ENCODE results near the gene SLC41A2.

Gene SLC41A2

DNA sequence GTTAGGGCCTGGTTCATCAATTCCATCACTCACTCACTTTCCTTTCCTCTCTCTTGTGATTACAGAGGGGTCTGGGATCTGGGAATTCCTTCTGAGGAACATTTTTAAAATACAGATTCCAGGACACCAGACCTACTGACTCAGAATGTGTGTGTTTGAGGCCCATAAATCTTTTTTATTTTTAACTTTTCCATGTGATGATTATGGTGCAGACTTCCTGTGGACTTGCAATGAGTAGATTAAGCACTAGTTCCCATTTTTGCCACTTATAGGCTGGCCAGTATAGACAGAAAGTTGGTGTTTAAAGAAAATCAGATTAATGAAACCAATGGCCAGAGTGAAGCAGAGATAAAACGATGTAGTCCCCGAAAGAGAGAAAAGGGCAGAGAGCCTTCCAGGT lies 28.1 kb downstream of the SLC41A2 start:
- Mint-ChIP-seq H3K27me3 (no peaks in the 10 kb centered on the region), H3K36me3 (ENCODE audit: low read depth) (no peaks in the 10 kb centered on the region), H3K4me1 (peaks cover 25% of the 10 kb centered on the region), H3K4me3 (peak overlapping the region; percentile 0), H3K9me3 (no peaks in the 10 kb centered on the region), H3K27ac (peak overlapping the region; percentile 21)
- ATAC-seq (no peak), DNase-seq (no peak)

DNA sequence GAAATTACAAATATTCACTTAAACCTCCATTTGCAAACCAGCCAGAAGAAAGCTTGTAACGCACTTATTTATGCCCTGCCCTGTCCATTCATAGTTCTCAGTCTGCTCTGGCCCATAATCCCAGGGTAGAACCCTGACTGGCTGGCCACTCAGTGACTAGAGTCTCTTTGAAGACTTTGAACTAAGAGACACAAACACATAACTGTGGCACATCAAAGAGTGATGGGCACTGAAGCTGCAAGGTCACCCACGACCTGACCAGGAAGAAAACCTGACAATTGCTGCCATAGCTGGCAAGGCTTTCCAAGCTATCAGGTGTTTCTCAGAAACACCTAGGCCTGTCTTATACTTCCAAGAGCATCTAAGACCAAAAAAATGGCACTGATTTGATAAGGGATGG lies 28.7 kb downstream of the SLC41A2 start:
- DNase-seq (no peak), ATAC-seq (no peak)
- H3K9me3 Mint-ChIP-seq: no peaks in the 10 kb centered on the region
- H3K4me1 Mint-ChIP-seq: peaks cover 25% of the 10 kb centered on the region
- no peak overlapping the region for H3K4me3 Mint-ChIP-seq
- no peaks in the 10 kb centered on the region for H3K27me3 Mint-ChIP-seq
- H3K36me3 Mint-ChIP-seq (ENCODE audit: low read depth): no peaks in the 10 kb centered on the region
- H3K27ac Mint-ChIP-seq: peak overlapping the region; percentile 21

DNA sequence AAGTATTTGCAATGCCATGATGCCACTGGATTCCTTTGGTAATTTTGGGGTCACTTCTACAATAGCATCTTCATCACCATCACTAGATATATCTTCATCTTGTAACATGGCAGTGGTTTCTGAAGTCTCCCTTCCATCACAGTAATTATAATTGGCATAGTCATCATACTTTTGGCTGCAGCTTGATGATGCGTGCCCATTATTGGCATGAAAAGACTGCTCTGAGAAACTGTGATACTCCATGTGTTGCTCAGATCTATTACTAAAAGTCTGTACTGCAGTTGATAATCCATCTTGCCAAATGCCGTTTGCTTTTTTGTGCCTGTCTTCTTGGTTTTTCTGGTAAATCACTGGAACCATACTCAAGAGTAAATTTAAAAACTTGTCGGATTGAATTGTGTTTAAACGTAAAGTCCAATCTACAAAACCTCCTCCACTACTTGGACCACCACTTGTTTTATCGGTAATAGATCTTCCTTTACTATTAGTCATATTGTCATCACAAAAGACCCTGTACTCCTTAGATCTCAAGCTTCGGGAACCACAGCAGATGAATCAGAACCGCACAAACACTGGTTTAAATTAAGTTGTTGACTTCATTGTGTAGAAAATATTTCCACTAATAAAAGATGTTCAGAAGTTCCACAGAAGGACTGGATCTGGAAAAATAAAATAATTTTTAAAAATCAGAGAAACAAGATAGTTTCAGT lies 29.9 kb downstream of the SLC41A2 start:
- DNase-seq: no peak
- ATAC-seq: no peak
- Mint-ChIP-seq H3K27ac (no peak overlapping the region), H3K4me3 (no peak overlapping the region), H3K9me3 (no peaks in the 10 kb centered on the region), H3K4me1 (peaks cover 25% of the 10 kb centered on the region), H3K36me3 (ENCODE audit: low read depth) (no peaks in the 10 kb centered on the region), H3K27me3 (peaks cover 2% of the 10 kb centered on the region)

DNA sequence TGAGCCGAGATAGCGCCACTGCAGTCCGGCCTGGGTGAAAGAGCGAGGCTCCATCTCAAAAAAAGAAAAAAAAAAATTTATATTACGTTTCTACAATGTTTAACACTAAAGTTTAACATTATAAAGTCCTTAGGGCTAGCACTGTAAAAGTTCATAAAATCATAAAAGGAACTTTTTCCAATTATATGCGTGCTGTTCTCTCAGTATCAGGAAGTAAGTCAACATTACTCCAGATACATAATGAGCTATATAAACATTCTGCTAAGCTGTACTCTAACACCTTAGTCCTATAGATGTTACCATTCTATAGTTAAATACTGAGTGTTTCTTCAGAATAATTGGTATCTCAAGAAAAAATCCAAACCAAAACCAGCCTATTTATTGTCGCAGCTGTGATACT lies 32.6 kb downstream of the SLC41A2 start:
- H3K27me3 Mint-ChIP-seq: peaks cover 4% of the 10 kb centered on the region
- ATAC-seq: no peak
- no peak overlapping the region for H3K27ac Mint-ChIP-seq
- peaks cover 3% of the 10 kb centered on the region for H3K36me3 Mint-ChIP-seq (ENCODE audit: low read depth)
- peaks cover 20% of the 10 kb centered on the region for H3K9me3 Mint-ChIP-seq
- DNase-seq: no peak
- no peak overlapping the region for H3K4me3 Mint-ChIP-seq
- peaks cover 13% of the 10 kb centered on the region for H3K4me1 Mint-ChIP-seq

DNA sequence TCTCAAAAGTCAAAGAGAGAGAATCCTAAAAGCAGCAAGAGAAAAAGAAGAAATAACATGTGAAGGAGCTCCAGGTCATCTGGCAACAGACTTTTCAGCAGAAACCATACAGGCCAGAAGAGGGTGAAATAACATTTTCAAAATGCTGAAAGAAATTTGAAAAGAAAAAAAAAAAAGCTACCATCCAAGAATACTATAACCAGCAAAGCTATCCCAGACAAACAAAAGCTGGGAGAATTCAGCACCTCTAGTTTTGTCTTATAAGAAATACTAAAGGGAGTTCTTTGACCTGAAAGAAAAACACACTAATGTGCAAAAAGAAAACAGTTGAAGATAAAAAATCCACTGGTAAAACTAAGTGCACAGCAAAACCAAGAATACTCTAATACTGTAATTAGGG lies 36.8 kb downstream of the SLC41A2 start:
- Mint-ChIP-seq H3K27me3 (peaks cover 4% of the 10 kb centered on the region), H3K9me3 (peaks cover 27% of the 10 kb centered on the region), H3K27ac (no peak overlapping the region), H3K4me3 (no peak overlapping the region), H3K4me1 (no peaks in the 10 kb centered on the region), H3K36me3 (ENCODE audit: low read depth) (peaks cover 3% of the 10 kb centered on the region)
- no peak for ATAC-seq
- DNase-seq: no peak

DNA sequence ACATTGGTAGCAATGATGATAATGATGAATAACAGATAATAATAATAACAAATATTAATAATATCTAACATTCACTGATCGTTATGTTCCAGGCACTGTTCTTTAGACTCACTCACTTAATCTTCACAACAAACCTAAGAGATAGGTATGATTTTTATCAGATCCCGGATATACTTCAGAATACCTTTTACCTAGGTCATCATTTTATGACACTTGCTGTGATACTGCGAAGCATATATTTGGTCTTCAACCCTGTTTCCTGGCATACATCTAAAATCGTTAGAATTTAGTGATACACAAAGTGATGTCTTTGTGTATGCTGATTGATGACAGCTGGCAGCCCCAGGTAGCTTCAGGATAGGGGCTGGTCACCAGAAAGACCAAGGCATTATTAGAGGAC lies 46.1 kb downstream of the SLC41A2 start:
- Mint-ChIP-seq H3K27ac (no peak overlapping the region), H3K4me1 (no peaks in the 10 kb centered on the region), H3K4me3 (no peak overlapping the region), H3K9me3 (no peaks in the 10 kb centered on the region), H3K36me3 (ENCODE audit: low read depth) (no peaks in the 10 kb centered on the region), H3K27me3 (no peaks in the 10 kb centered on the region)
- ATAC-seq (no peak), DNase-seq (no peak)

DNA sequence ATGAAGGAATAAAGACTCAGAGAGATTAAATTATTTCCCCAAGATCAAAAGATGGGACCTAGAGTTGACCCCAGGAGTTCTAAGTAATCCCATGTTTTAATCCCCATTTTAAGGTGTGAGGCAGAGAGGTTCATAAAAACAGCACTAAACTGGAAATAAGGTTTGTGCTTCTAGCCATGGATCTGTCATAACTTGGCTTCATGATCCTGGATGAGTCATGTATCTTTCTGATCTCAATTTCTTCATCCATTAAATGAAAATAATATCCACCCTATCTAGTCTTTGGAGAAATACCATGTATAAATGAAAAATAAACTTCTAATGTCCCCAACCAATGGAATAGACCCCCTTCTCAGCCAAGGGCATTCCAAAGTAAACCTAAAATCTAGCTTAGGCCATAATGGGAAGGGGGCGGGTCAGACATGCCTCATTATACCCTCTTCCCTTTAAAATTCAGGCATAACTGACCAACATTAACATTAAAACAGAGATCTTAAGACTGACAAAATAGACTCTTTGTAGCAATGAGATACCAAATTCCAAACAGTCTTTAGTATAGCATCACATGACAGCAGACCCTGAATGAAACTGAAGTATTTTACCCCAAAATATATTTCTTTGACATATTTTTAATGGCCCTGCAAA lies 47.8 kb downstream of the SLC41A2 start:
- DNase-seq (no peak), ATAC-seq (no peak)
- no peaks in the 10 kb centered on the region for H3K27me3 Mint-ChIP-seq

DNA sequence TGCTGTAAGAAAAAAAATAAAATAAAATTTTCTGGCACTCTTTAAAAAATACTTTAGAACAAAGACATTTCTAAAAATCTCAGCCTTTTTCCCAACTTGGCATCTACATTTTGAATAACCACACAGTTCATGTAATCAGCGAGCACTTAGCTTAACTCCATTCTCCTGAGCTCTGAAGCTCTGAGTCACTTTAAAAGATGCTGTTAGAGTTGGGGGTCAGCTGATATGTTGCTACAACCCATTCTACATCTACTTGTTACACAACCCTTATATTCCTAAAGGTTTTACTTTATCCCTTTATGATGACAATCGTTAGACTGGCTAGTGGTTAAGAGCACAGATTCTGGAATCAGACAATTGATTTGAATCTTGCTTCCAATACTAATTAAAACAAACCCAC lies 48.3 kb downstream of the SLC41A2 start:
- H3K27ac Mint-ChIP-seq: no peak overlapping the region
- H3K9me3 Mint-ChIP-seq: no peaks in the 10 kb centered on the region
- no peak for ATAC-seq
- no peak for DNase-seq
- H3K4me3 Mint-ChIP-seq: no peak overlapping the region
- no peaks in the 10 kb centered on the region for H3K36me3 Mint-ChIP-seq (ENCODE audit: low read depth)
- H3K27me3 Mint-ChIP-seq: no peaks in the 10 kb centered on the region
- H3K4me1 Mint-ChIP-seq: no peaks in the 10 kb centered on the region

More for the DNA sequence above, 47.8 kb downstream of the SLC41A2 start:
- no peak overlapping the region for H3K4me3 Mint-ChIP-seq
- H3K27ac Mint-ChIP-seq: no peak overlapping the region
- H3K4me1 Mint-ChIP-seq: no peaks in the 10 kb centered on the region
- no peaks in the 10 kb centered on the region for H3K36me3 Mint-ChIP-seq (ENCODE audit: low read depth)
- no peaks in the 10 kb centered on the region for H3K9me3 Mint-ChIP-seq
